ENCODE measurements around the gene SPDYA.

- TF ChIP-seq CTCF (IDR thresholded peaks at IDR 0.05; ENCODE audit: insufficient read depth, low read depth, low read length) (no peak), EZH2 (IDR thresholded peaks at IDR 0.05; ENCODE audit: insufficient read depth, low read length) (no peak)
Measured at GRCh38 chr2:28870146-28870891, 59.7 kb downstream of the SPDYA start, which contains the start of gene TRMT61B.

Measured in astrocyte (in vitro differentiated cells and primary cell).